Esophagus mucosa (tissue), 1 donor: ENCODE measurements around the gene TMEM53. TPM values are rescaled to one million over a fixed set of nuclear protein-coding genes. Genes with fewer than 3 reads are reported as not detected.
"Not testable (repeated sequence)": the region's sequence is repeated elsewhere in the genome, so short reads cannot be mapped to it uniquely, and the experiment has no call there.

Experiments
- ATAC-seq: fragments of 200-7000 bp; cut with Tn5 transposase; one replicate; pipeline ENCODE4 v1.9.1; 2020
- total RNA-seq: library from RNA; stranded (reverse); gene quantifications from one replicate; pipeline ENCODE4 v1.2.4, GENCODE V29; 2023
- donor health status: DM: yes; HTN: yes; CAD: no.

TMEM53 gene
- 4.4 TPM for total RNA-seq

- peak; percentile 98 for ATAC-seq
Observed at GRCh38 chr1:44674113-44675000, at the start of gene TMEM53, which contains the start of gene ARMH1. TMEM53 (minus strand) TSS chr1:44674481; CDS start chr1:44674391, 90 bp downstream. ARMH1 (plus strand) TSS chr1:44674714; CDS start chr1:44689698, 14,984 bp downstream.

- no peak for ATAC-seq
Observed at GRCh38 chr1:44723496-44724295, 49.4 kb upstream of the TMEM53 start.

GRCh38 chr1:44723064-44723463 lies 48.8 kb upstream of the TMEM53 start:
- no peak for ATAC-seq

- peak; percentile 90 for ATAC-seq
Observed at GRCh38 chr1:44721485-44722361, 47.4 kb upstream of the TMEM53 start.

GRCh38 chr1:44720281-44720680 lies 46.0 kb upstream of the TMEM53 start:
- ATAC-seq = no peak

GRCh38 chr1:44719318-44719717 lies 45.0 kb upstream of the TMEM53 start:
- no peak for ATAC-seq

- no peak for ATAC-seq
Observed at GRCh38 chr1:44718091-44718490, 43.8 kb upstream of the TMEM53 start.

- ATAC-seq = no peak
Observed at GRCh38 chr1:44717653-44718052, 43.4 kb upstream of the TMEM53 start.

- no peak for ATAC-seq
Observed at GRCh38 chr1:44717156-44717555, 42.9 kb upstream of the TMEM53 start.

- peak; percentile 87 for ATAC-seq
Observed at GRCh38 chr1:44714944-44715571, 40.8 kb upstream of the TMEM53 start.

- no peak for ATAC-seq
Observed at GRCh38 chr1:44714532-44714931, 40.3 kb upstream of the TMEM53 start.

- ATAC-seq = peak; percentile 61
Observed at GRCh38 chr1:44713321-44713781, 39.1 kb upstream of the TMEM53 start.

GRCh38 chr1:44707959-44708831 lies 33.9 kb upstream of the TMEM53 start:
- ATAC-seq = peak; percentile 62

- ATAC-seq = peak; percentile 94
Observed at GRCh38 chr1:44707112-44707881, 33.0 kb upstream of the TMEM53 start.

GRCh38 chr1:44705938-44706337 lies 31.7 kb upstream of the TMEM53 start:
- no peak for ATAC-seq

- no peak for ATAC-seq
Observed at GRCh38 chr1:44705470-44705869, 31.2 kb upstream of the TMEM53 start.

- ATAC-seq = peak; percentile 85
Observed at GRCh38 chr1:44701141-44701573, 26.9 kb upstream of the TMEM53 start.

- peak; percentile 47 for ATAC-seq
Observed at GRCh38 chr1:44700573-44700972, 26.3 kb upstream of the TMEM53 start.

- ATAC-seq = not testable (repeated sequence)
Observed at GRCh38 chr1:44699375-44699774, 25.1 kb upstream of the TMEM53 start.

GRCh38 chr1:44698138-44698537 lies 23.9 kb upstream of the TMEM53 start:
- no peak for ATAC-seq
